ENCODE measurements around the gene CORO7.

CORO7 gene

GRCh38 chr16:4433228-4433627 is 16.8 kb upstream of the CORO7 start:
- Histone ChIP-seq H3K27me3 (ENCODE audit: insufficient read depth, low read depth, severe bottlenecking) (no peaks in the 10 kb centered on the region), H3K4me3 (ENCODE audit: low read depth, low read length) (no peak overlapping the region), H3K27ac (no peak overlapping the region), H3K36me3 (peaks cover 53% of the 10 kb centered on the region), H3K9me3 (ENCODE audit: severe bottlenecking) (no peaks in the 10 kb centered on the region)
- TF ChIP-seq CTCF (IDR thresholded peaks at IDR 0.05; ENCODE audit: low read depth, low read length) = no peak
- no peak for DNase-seq

DNA sequence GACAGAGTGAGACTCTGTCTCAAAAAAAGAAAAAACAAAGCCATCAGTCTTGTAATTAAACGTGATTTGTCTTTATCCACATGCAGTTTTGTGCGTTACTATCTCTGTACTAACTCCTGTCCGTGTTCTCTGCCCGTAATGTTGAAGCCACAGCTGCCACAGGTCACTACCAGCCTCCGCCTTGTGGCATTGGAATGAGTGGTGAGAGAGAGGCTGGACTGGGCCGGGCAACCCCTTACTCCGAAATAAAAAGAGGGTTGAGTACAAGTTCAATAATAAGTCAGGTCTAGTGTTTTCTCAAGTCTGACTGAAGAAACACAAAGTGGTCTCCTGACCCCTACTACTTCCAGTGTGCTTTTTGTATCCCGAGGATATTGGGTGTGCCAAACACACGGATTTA is 14.6 kb upstream of the CORO7 start:
- Histone ChIP-seq H3K27ac (no peak overlapping the region), H3K4me3 (ENCODE audit: low read depth, low read length) (no peak overlapping the region), H3K27me3 (ENCODE audit: insufficient read depth, low read depth, severe bottlenecking) (no peaks in the 10 kb centered on the region), H3K36me3 (peaks cover 46% of the 10 kb centered on the region), H3K9me3 (ENCODE audit: severe bottlenecking) (no peaks in the 10 kb centered on the region)
- no peak for DNase-seq
- TF ChIP-seq CTCF (IDR thresholded peaks at IDR 0.05; ENCODE audit: low read depth, low read length) = no peak

- H3K27me3 ChIP-seq (ENCODE audit: insufficient read depth, low read depth, severe bottlenecking) = no peaks in the 10 kb centered on the region
- DNase-seq = no peak
- no peak overlapping the region for H3K27ac ChIP-seq
- no peaks in the 10 kb centered on the region for H3K9me3 ChIP-seq (ENCODE audit: severe bottlenecking)
- no peak for TF ChIP-seq CTCF (IDR thresholded peaks at IDR 0.05; ENCODE audit: low read depth, low read length)
- no peak overlapping the region for H3K4me3 ChIP-seq (ENCODE audit: low read depth, low read length)
- H3K36me3 ChIP-seq = peaks cover 32% of the 10 kb centered on the region
Observed at GRCh38 chr16:4428500-4428899, 12.1 kb upstream of the CORO7 start.

DNA sequence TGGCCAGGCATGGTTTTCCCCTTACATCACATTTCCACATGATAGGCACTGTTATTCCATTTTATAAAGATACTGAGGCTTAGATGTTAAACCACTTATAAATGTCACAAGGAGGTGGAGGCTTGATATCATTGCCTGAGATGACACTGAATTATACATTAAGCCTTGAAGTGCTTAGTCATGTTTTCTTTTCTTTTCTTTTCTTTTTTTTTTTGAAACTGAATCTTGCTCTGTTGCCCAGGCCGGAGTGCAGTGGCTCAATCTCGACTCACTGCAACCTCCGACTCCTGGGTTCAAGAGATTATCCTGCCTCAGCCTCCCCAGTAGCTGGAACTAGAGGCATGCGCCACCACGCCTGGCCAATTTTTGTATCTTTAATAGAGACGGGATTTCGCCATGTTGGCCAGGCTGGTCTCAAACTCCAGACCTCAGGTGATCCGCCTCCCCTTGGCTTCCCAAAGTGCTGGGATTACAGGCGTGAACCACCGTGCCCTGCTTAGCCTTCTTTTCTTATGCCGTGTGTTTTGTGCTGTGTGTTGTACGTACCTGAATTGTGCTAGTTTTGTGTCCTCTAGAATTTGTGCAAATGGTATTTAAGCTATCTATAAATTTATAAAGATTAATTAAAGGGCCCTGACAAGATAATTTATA is 10.5 kb upstream of the CORO7 start:
- no peaks in the 10 kb centered on the region for H3K9me3 ChIP-seq (ENCODE audit: severe bottlenecking)
- H3K36me3 ChIP-seq = peaks cover 31% of the 10 kb centered on the region
- peak overlapping the region; percentile 89 for H3K4me3 ChIP-seq (ENCODE audit: low read depth, low read length)
- H3K27me3 ChIP-seq (ENCODE audit: insufficient read depth, low read depth, severe bottlenecking) = no peaks in the 10 kb centered on the region
- no peak for TF ChIP-seq CTCF (IDR thresholded peaks at IDR 0.05; ENCODE audit: low read depth, low read length)
- DNase-seq = no peak
- H3K27ac ChIP-seq = no peak overlapping the region; the same call in 1 of the 2 replicates

- Histone ChIP-seq H3K4me3 (ENCODE audit: low read depth, low read length) (peak overlapping the region; percentile 89), H3K27me3 (ENCODE audit: insufficient read depth, low read depth, severe bottlenecking) (no peaks in the 10 kb centered on the region), H3K9me3 (ENCODE audit: severe bottlenecking) (no peaks in the 10 kb centered on the region), H3K27ac (peak overlapping the region; percentile 95), H3K36me3 (peaks cover 27% of the 10 kb centered on the region)
- TF ChIP-seq CTCF (IDR thresholded peaks at IDR 0.05; ENCODE audit: low read depth, low read length) = no peak
- no peak for DNase-seq
Observed at GRCh38 chr16:4426021-4426684, 9.8 kb upstream of the CORO7 start.
